Upper lobe of left lung (tissue), 6 donors: ENCODE data around the gene GIMAP4. TPM values are rescaled to one million over a fixed set of nuclear protein-coding genes. Genes with fewer than 3 reads are reported as not detected.

Experiments
- ATAC-seq, 2 donors: fragments of 200-7000 bp; cut with Tn5 transposase; one replicate each; pipeline ENCODE4 v1.9.1; 2022; ENCODE audit warnings: mild to moderate bottlenecking in 2 of 2, moderate library complexity in 2 of 2; ENCODE audit not compliant: low FRiP score in 2 of 2
- DNase-seq, 2 donors: peaks; one replicate each; pipeline ENCODE4 v3.0.0-alpha.2; 2019 to 2020
- H3K27ac ChIP-seq, 4 donors: fragments of 200-600 bp; sonication (generic); one replicate each; pipeline ENCODE4 v1.5.1; 2016 to 2019
- H3K27me3 ChIP-seq, 4 donors: fragments of 200-600 bp; sonication (generic); one replicate each; pipeline ENCODE4 v1.5.1; 2017 to 2019
- H3K36me3 ChIP-seq, 4 donors: fragments of 200-600 bp; sonication (generic); one replicate each; pipeline ENCODE4 v1.5.1; 2016 to 2019
- H3K4me1 ChIP-seq, 4 donors: fragments of 200-600 bp; sonication (generic); one replicate each; pipeline ENCODE4 v1.5.1; 2018 to 2019
- H3K4me3 ChIP-seq, 4 donors: fragments of 200-600 bp; sonication (generic); one replicate each; pipeline ENCODE4 v1.5.1; 2017 to 2019; ENCODE audit warnings: mild to moderate bottlenecking in 2 of 4, moderate library complexity in 1 of 4
- H3K9me3 ChIP-seq, 4 donors: fragments of 200-600 bp; sonication (generic); one replicate each; pipeline ENCODE4 v1.5.1; 2018 to 2019
- CTCF ChIP-seq, 6 experiments: fragments of 450-650 bp in 4 of 6; fragments of 200-600 bp in 2 of 6; sonication (generic) in 2 of 6; IDR thresholded peaks; one replicate each; pipeline ENCODE4 v1.5.1; 2016 to 2019; ENCODE audit warnings: antibody characterized with exemption in 6 of 6
- EP300 ChIP-seq, 4 donors: sonication (generic); formaldehyde crosslinking; IDR thresholded peaks; one replicate each; pipeline ENCODE4 v1.5.1; 2017; ENCODE audit warnings: antibody characterized with exemption in 4 of 4, control low read depth in 2 of 4
- POLR2A ChIP-seq, 4 donors: fragments of 450-650 bp; IDR thresholded peaks; one replicate each; pipeline ENCODE4 v1.5.1; 2016 to 2017; ENCODE audit warnings: antibody characterized with exemption in 4 of 4, mild to moderate bottlenecking in 2 of 4
- POLR2AphosphoS5 ChIP-seq, 2 donors: sonication (generic); formaldehyde crosslinking; IDR thresholded peaks; one replicate each; pipeline ENCODE4 v1.5.1; 2017; ENCODE audit warnings: antibody characterized with exemption in 2 of 2
- WGBS, 2 donors: methylation state at CpG; one replicate each; pipeline ENCODE4 v1.1.5; 2017 to 2018; 5-methylcytosine and 5-hydroxymethylcytosine counted together
- total RNA-seq, 6 donors: library from RNA; depleted of rRNA in 4 of 6; stranded (reverse); fragments of >200 nt in 4 of 6; gene quantifications; one replicate each; pipeline versions ENCODE4 v1.1.0 to v1.2.1, GENCODE V29; 2016 to 2021
- donor health status: DM: no; HTN: no; CAD: no; lungs with moderate emphysema.
- donor health status: DM: no; HTN: yes; CAD: no; lungs with severe emphysema.

The GIMAP4 gene
- total RNA-seq, 6 donors from 2014 or later, result 34.0 to 78.9 (median 43.0) TPM

GRCh38 chr7:150620617-150621371 lies 53.6 kb downstream of the GIMAP4 start:
- Histone ChIP-seq H3K36me3 (no peaks in the 10 kb centered on the region), H3K4me1 (no peaks in the 10 kb centered on the region), H3K9me3 (no peaks in the 10 kb centered on the region), H3K27ac (no peak overlapping the region), H3K27me3 (no peaks in the 10 kb centered on the region), H3K4me3 (no peak overlapping the region)
- 70 to 71% methylated on average over 3 of the region's 3 CpGs for WGBS, 2 donors
- TF ChIP-seq EP300 (IDR thresholded peaks at IDR 0.05), result no peak
- TF ChIP-seq POLR2AphosphoS5 (IDR thresholded peaks at IDR 0.05), result no peak
- no peak for TF ChIP-seq POLR2A (IDR thresholded peaks at IDR 0.05)
- TF ChIP-seq CTCF (IDR thresholded peaks at IDR 0.05), result no peak
- ATAC-seq (no peak), DNase-seq (no peak)

DNA sequence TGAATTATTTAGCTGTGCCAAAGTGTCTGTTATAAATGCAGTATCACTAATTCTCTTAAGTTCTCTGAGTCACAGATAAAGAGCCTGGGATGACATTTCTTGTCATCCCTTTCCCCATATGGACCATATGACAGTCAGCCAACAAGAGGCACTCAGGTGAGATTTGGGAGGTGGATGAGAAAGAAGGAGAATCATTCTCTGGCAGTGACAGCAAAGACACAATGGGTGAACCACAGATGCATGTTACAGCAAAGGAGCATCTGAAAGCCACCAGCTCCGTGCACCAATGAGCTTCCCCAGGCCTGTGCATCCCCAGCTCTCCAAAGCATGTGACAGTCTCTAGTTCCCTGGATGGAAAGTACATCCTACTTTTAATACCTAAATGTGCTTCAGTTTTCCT lies 54.2 kb downstream of the GIMAP4 start:
- no peak overlapping the region for H3K27ac ChIP-seq
- ATAC-seq (no peak), DNase-seq (no peak)
- H3K9me3 ChIP-seq, result no peaks in the 10 kb centered on the region
- TF ChIP-seq POLR2AphosphoS5 (IDR thresholded peaks at IDR 0.05) (no peak), EP300 (IDR thresholded peaks at IDR 0.05) (no peak), CTCF (IDR thresholded peaks at IDR 0.05) (no peak), POLR2A (IDR thresholded peaks at IDR 0.05) (no peak)
- no peaks in the 10 kb centered on the region for H3K27me3 ChIP-seq
- peaks cover 0 to 3% (median under 1%) of the 10 kb centered on the region in 4 donors for H3K4me1 ChIP-seq
- no peaks in the 10 kb centered on the region for H3K36me3 ChIP-seq
- 81 to 90% methylated on average over 1 of the region's 1 CpG for WGBS, 2 donors
- no peak overlapping the region for H3K4me3 ChIP-seq

Other genes starting within 250 kb of the GIMAP4 start
- gene LRRC61, start 244.0 kb upstream of the GIMAP4 start, total RNA-seq, result 10 to 100 TPM; 15.4 to 31.4 (median 19.2) TPM
- gene ACTR3C, start 243.8 kb upstream of the GIMAP4 start, total RNA-seq, result 100 to 1,000 TPM in 1 of 6 donors, 10 to 100 TPM in 5; 12.1 to 123 (median 24.1) TPM
- gene RARRES2, start 225.8 kb upstream of the GIMAP4 start, total RNA-seq, result 100 to 1,000 TPM in 5 of 6 donors, 10 to 100 TPM in 1; 54.2 to 303 (median 160) TPM
- 100 to 1,000 TPM in 4 of 6 donors, 10 to 100 TPM in 2; 65.2 to 125 (median 105) TPM for gene REPIN1, start 198.6 kb upstream of the GIMAP4 start, total RNA-seq
- gene ZNF775, start 188.1 kb upstream of the GIMAP4 start, total RNA-seq, result 1 to 10 TPM; 3.0 to 6.5 (median 5.5) TPM
- 10 to 100 TPM; 15.6 to 39.6 (median 31.7) TPM for gene GIMAP8, start 116.8 kb upstream of the GIMAP4 start, total RNA-seq
- 10 to 100 TPM; 32.5 to 45.0 (median 36.8) TPM for gene GIMAP7, start 52.5 kb upstream of the GIMAP4 start, total RNA-seq
- 10 to 100 TPM; 24.7 to 62.9 (median 44.2) TPM for gene GIMAP6, start 65.0 kb downstream of the GIMAP4 start, total RNA-seq
- gene GIMAP2, start 118.3 kb downstream of the GIMAP4 start, total RNA-seq, result 10 to 100 TPM; 15.5 to 34.0 (median 23.0) TPM
- gene GIMAP1, start 149.2 kb downstream of the GIMAP4 start, total RNA-seq, result 10 to 100 TPM in 5 of 6 donors, 1 to 10 TPM in 1; 8.4 to 13.5 (median 12.1) TPM
- gene GIMAP5, start 170.0 kb downstream of the GIMAP4 start, total RNA-seq, result 100 to 1,000 TPM in 1 of 6 donors, 10 to 100 TPM in 5; 28.0 to 103 (median 41.3) TPM
- 10 to 100 TPM; 10.5 to 82.8 (median 27.4) TPM for gene TMEM176B, start 233.0 kb downstream of the GIMAP4 start, total RNA-seq
- gene TMEM176A, start 233.4 kb downstream of the GIMAP4 start, total RNA-seq, result 10 to 100 TPM in 5 of 6 donors, 1 to 10 TPM in 1; 8.4 to 67.9 (median 16.3) TPM